ENCODE data around the gene WNT7A.

DNA sequence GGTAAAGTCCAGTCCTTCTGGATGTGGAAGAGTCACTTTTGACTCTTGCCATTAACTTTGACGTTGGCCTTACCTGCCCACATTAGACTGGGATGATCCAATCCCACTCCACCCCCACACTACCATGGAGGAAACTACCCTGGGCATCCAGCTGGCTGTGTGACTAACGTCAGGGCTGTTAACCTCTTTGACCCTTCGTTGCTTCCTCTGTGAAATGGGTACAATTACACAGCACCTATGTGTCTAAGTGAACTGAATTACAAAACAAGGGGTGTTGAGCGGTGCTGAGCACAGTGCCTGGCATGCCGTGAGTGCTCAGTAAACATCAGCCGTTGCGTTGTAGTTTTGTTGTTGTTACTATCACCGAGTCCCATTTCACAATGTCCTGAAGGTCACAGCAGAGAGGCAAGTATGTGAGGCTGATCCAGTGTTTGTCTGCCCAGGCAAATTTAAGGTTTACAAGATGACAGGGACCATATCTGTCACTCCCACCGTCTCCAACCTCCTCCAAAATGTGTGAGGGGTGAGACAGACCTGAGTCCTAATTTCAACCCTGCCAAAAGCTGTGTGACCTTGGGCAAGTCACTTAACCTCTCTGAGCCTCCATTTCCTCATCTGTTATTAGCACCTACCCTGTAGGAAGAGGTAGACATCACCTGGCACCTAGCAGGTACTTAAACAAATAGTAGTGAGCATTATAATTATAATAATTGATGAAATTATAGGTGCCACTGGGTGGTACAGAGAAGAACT is 20.9 kb downstream of the WNT7A start:
- TF ChIP-seq POLR2AphosphoS5 (IDR thresholded peaks at IDR 0.05; ENCODE audit: low read depth, low read length) (no peak), TAF1 (IDR thresholded peaks at IDR 0.05; ENCODE audit: borderline replicate concordance, insufficient read depth, low read length) (no peak), FOXP2 (optimal IDR thresholded peaks at IDR 0.05; ENCODE audit: borderline replicate concordance, extremely low read depth, extremely low read length, insufficient read depth) (no peak)

All from PFSK-1 (cell line).